T1000 (cell line): Measurements from ENCODE around the gene CMAS.
"Not testable (repeated sequence)": the region's sequence is repeated elsewhere in the genome, so short reads cannot be mapped to it uniquely, and the experiment has no call there.

ENCODE experiments used
- DNase-seq: peaks from one replicate; lab custom pipeline; 2025; ENCODE audit warnings: mixed read lengths; lab: John Stamatoyannopoulos, UW

Gene CMAS

GRCh38 chr12:22047494-22047893 is 1.5 kb downstream of the CMAS start:
- no peak for DNase-seq

- DNase-seq, result no peak
These were observed 2.5 kb downstream of the CMAS start for GRCh38 chr12:22048351-22049041.

GRCh38 chr12:22050078-22050477 is 4.1 kb downstream of the CMAS start:
- no peak for DNase-seq

GRCh38 chr12:22051114-22051698 is 5.2 kb downstream of the CMAS start:
- DNase-seq, result no peak

GRCh38 chr12:22052994-22053393 is 7.0 kb downstream of the CMAS start:
- DNase-seq, result not testable (repeated sequence)

GRCh38 chr12:22054155-22054554 is 8.1 kb downstream of the CMAS start:
- DNase-seq, result no peak

- DNase-seq, result no peak
These were observed 10.6 kb downstream of the CMAS start for GRCh38 chr12:22056607-22057006.

GRCh38 chr12:22059976-22060647 is 14.1 kb downstream of the CMAS start:
- no peak for DNase-seq

GRCh38 chr12:22064968-22065367 is 18.9 kb downstream of the CMAS start:
- no peak for DNase-seq

GRCh38 chr12:22066310-22066709 is 20.3 kb downstream of the CMAS start:
- DNase-seq, result no peak

- no peak for DNase-seq
These were observed 23.8 kb downstream of the CMAS start for GRCh38 chr12:22069851-22070250.

- DNase-seq, result no peak
These were observed 36.2 kb downstream of the CMAS start for GRCh38 chr12:22082190-22082701.

GRCh38 chr12:22083167-22083566 is 37.1 kb downstream of the CMAS start:
- DNase-seq, result no peak

GRCh38 chr12:22084852-22085251 is 38.8 kb downstream of the CMAS start:
- DNase-seq, result no peak

GRCh38 chr12:22088886-22089285 is 42.9 kb downstream of the CMAS start:
- no peak for DNase-seq

- DNase-seq, result no peak
These were observed 43.5 kb downstream of the CMAS start for GRCh38 chr12:22089486-22089885.

GRCh38 chr12:22099062-22099461 is 53.0 kb downstream of the CMAS start:
- DNase-seq, result not testable (repeated sequence)

- peak; percentile 16 for DNase-seq
These were observed 55.1 kb downstream of the CMAS start for GRCh38 chr12:22100958-22101748.

- peak; percentile 80 for DNase-seq
These were observed 55.8 kb downstream of the CMAS start for GRCh38 chr12:22101749-22102243.

GRCh38 chr12:22103418-22103817 is 57.4 kb downstream of the CMAS start:
- no peak for DNase-seq

GRCh38 chr12:22105542-22105941 is 59.5 kb downstream of the CMAS start:
- no peak for DNase-seq

- DNase-seq, result no peak
These were observed 64.2 kb downstream of the CMAS start for GRCh38 chr12:22110176-22110575.
